ENCODE data around the gene DMGDH. TPM values are rescaled to one million over a fixed set of nuclear protein-coding genes. Genes with fewer than 3 reads are reported as not detected.

The DMGDH gene
- total RNA-seq, 2 experiments from 2014 or later = 0.50 TPM; not detected in 1

DNA sequence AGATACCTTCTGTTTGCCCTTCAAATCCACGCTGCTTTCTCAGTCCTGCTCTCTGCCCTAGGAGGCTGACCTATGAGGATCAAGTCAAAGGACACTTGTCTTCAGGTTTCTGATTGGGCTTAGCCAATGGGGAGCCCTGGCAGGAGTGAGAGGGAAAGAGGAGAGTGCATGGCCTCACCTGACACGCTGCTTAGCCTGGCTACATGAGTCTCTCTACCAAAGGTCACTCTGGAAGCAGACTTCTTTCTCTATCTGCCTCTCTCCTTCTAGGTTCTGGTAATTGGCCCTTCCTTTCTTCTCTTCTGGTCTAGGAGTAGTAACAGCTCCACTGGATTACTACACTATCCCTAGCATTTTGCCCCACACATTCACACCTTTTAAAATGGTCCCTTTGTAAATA, 97.5 kb downstream of the DMGDH start:
- Mint-ChIP-seq H3K4me1 (ENCODE audit: low read depth) (no peaks in the 10 kb centered on the region), H3K9me3 (no peaks in the 10 kb centered on the region), H3K36me3 (ENCODE audit: low read depth) (no peaks in the 10 kb centered on the region), H3K27ac (no peak overlapping the region), H3K4me3 (no peak overlapping the region), H3K27me3 (no peaks in the 10 kb centered on the region)
- ATAC-seq (ENCODE audit: poor library complexity) = no peak
- H3K36me3 ChIP-seq (ENCODE audit: insufficient read depth, low read length) = no peaks in the 10 kb centered on the region
- ChIA-PET POLR2A (no interaction called here), CTCF (no interaction called here)
- intact Hi-C loops (cut with DNase I, micrococcal nuclease) = no loop called here
- no peaks in the 10 kb centered on the region for H3K9me3 ChIP-seq (ENCODE audit: control insufficient read depth in 1 of 2, insufficient read depth in 1 of 2, low read length in 2 of 2)
- no peak overlapping the region for H3K27ac ChIP-seq (ENCODE audit: low read depth in 1 of 2, low read length in 2 of 2)
- no peak overlapping the region for H3K4me3 ChIP-seq (ENCODE audit: low read length)
- TF ChIP-seq, protein P1, sequence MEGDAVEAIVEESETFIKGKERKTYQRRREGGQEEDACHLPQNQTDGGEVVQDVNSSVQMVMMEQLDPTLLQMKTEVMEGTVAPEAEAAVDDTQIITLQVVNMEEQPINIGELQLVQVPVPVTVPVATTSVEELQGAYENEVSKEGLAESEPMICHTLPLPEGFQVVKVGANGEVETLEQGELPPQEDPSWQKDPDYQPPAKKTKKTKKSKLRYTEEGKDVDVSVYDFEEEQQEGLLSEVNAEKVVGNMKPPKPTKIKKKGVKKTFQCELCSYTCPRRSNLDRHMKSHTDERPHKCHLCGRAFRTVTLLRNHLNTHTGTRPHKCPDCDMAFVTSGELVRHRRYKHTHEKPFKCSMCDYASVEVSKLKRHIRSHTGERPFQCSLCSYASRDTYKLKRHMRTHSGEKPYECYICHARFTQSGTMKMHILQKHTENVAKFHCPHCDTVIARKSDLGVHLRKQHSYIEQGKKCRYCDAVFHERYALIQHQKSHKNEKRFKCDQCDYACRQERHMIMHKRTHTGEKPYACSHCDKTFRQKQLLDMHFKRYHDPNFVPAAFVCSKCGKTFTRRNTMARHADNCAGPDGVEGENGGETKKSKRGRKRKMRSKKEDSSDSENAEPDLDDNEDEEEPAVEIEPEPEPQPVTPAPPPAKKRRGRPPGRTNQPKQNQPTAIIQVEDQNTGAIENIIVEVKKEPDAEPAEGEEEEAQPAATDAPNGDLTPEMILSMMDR (IDR thresholded peaks at IDR 0.05) = no peak
- no peak for DNase-seq
- H3K4me1 ChIP-seq (ENCODE audit: insufficient read depth, low read length) = no peaks in the 10 kb centered on the region
- no peaks in the 10 kb centered on the region for H3K27me3 ChIP-seq (ENCODE audit: control insufficient read depth in 1 of 2, insufficient read depth in 2 of 2, low read length in 2 of 2)

DNA sequence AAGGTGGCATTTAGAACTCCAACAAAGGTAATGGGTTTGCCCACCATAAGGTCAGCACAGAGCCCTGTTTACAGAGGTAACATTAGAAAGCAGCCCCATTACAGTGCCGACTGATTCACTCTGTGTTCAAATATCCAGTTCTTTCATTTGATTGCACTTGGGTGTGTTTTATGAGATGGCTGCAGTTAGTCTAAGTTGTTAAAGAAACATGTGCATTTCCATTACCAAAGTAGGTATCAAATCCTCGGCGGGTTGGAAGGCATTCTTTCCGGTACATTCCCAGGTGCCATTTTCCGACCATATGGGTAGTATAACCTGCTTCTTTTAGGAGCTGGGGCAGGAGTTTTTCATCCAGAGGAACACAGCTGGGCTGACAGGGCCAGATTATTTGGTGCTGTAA, 100.7 kb downstream of the DMGDH start:
- Mint-ChIP-seq H3K4me1 (ENCODE audit: low read depth) (no peaks in the 10 kb centered on the region), H3K27me3 (no peaks in the 10 kb centered on the region), H3K27ac (no peak overlapping the region)

DNA sequence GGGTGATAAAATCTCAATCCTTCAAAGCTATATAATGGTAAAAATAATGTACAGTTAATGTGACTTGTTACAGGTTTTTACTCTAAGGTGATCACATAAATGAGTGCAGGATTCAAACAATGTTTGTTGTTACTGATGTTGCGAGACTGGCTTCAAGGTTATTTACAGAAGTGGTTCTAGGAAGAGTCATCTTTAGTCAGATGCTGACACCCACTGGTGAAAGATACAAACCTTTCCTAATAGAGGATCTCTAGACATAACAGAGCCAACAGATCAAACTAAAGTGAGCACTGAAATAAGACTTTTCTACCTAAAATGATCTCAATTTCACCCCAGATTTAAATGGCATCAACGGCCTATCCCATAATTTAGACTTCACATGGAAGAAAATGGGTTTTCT, 104.6 kb downstream of the DMGDH start:
- Mint-ChIP-seq H3K4me1 (ENCODE audit: low read depth) (no peaks in the 10 kb centered on the region), H3K4me3 (no peak overlapping the region), H3K27ac (no peak overlapping the region), H3K36me3 (ENCODE audit: low read depth) (peaks cover 25% of the 10 kb centered on the region), H3K9me3 (no peaks in the 10 kb centered on the region), H3K27me3 (no peaks in the 10 kb centered on the region)
- ATAC-seq (ENCODE audit: poor library complexity) (no peak), DNase-seq (peak in 2 of 14 experiments; percentile 18 to 22)
- CTCF ChIA-PET = interaction anchor here (1.4 kb wide), 1 partner anchor 14 kb away, joined by 3 read pairs; no protein-coding TSS in a partner anchor
- no peaks in the 10 kb centered on the region for H3K27me3 ChIP-seq (ENCODE audit: control insufficient read depth in 1 of 2, insufficient read depth in 2 of 2, low read length in 2 of 2)
- peaks cover 17% of the 10 kb centered on the region for H3K36me3 ChIP-seq (ENCODE audit: insufficient read depth, low read length)
- intact Hi-C loops (cut with DNase I, micrococcal nuclease) = loop anchor here in 1 of 2 experiments (5.0 kb wide), 1 partner anchor 643 kb away; no protein-coding TSS in a partner anchor
- no peak overlapping the region for H3K4me3 ChIP-seq (ENCODE audit: low read length)
- H3K27ac ChIP-seq (ENCODE audit: low read depth in 1 of 2, low read length in 2 of 2) = no peak overlapping the region
- POLR2A ChIA-PET = no interaction called here
- no peaks in the 10 kb centered on the region for H3K4me1 ChIP-seq (ENCODE audit: insufficient read depth, low read length)
- no peaks in the 10 kb centered on the region for H3K9me3 ChIP-seq (ENCODE audit: control insufficient read depth in 1 of 2, insufficient read depth in 1 of 2, low read length in 2 of 2)
- TF ChIP-seq, protein P1 (IDR thresholded peaks at IDR 0.05) = no peak

More for the DNA sequence above, 100.7 kb downstream of the DMGDH start:
- Histone ChIP-seq H3K4me3 (ENCODE audit: low read length) (no peak overlapping the region), H3K4me1 (ENCODE audit: insufficient read depth, low read length) (no peaks in the 10 kb centered on the region), H3K27me3 (ENCODE audit: control insufficient read depth in 1 of 2, insufficient read depth in 2 of 2, low read length in 2 of 2) (no peaks in the 10 kb centered on the region), H3K27ac (ENCODE audit: low read depth in 1 of 2, low read length in 2 of 2) (no peak overlapping the region), H3K36me3 (ENCODE audit: insufficient read depth, low read length) (peaks cover 8% of the 10 kb centered on the region), H3K9me3 (ENCODE audit: control insufficient read depth in 1 of 2, insufficient read depth in 1 of 2, low read length in 2 of 2) (no peaks in the 10 kb centered on the region)
- Mint-ChIP-seq H3K36me3 (ENCODE audit: low read depth) (peaks cover 9% of the 10 kb centered on the region), H3K4me3 (no peak overlapping the region), H3K9me3 (no peaks in the 10 kb centered on the region)
- ChIA-PET CTCF (no interaction called here), POLR2A (no interaction called here)
- ATAC-seq (ENCODE audit: poor library complexity) (no peak), DNase-seq (no peak)
- TF ChIP-seq, protein P1 (IDR thresholded peaks at IDR 0.05) = no peak
- intact Hi-C loops (cut with DNase I, micrococcal nuclease) = loop anchor here in 1 of 2 experiments (1.0 kb wide), 1 partner anchor 19 kb away; no protein-coding TSS in a partner anchor

All from CD4-positive, alpha-beta T cell (primary cell).